B cell (primary cell): ENCODE results near the gene INSRR. TPM values are rescaled to one million over a fixed set of nuclear protein-coding genes. Genes with fewer than 3 reads are reported as not detected.

ENCODE experiments used
- ATAC-seq: fragments of 200-7000 bp; cut with Tn5 transposase; one replicate; pipeline ENCODE4 v1.10.0; 2021; ENCODE audit warnings: low read depth, mild to moderate bottlenecking, moderate number of reproducible peaks, moderate library complexity
- CTCF ChIA-PET: fragments of 350-600 bp; sonication (Branson Sonifier 250); formaldehyde crosslinking; loops from one replicate; lab custom pipeline; 2021; ENCODE audit warnings: antibody characterized with exemption, inconsistent platforms; lab: Charles Lee
- POLR2A ChIA-PET: fragments of 350-600 bp; sonication (Branson Sonifier 250); formaldehyde crosslinking; loops from one replicate; lab custom pipeline; 2021; ENCODE audit warnings: antibody characterized with exemption; lab: Charles Lee
- DNase-seq: peaks from one replicate; pipeline ENCODE4 v3.0.0; 2013
- H2AFZ ChIP-seq: 2 replicates; pipeline ENCODE4 v1.6.1; 2012; ENCODE audit warnings: mild to moderate bottlenecking, low read depth, low read length; ENCODE audit not compliant: insufficient read depth, poor library complexity, severe bottlenecking
- H3K27ac ChIP-seq, 2 donors: 1 replicate in 1 of 2; 2 replicates in 1 of 2; pipeline ENCODE4 v1.5.1; 2012 to 2013; ENCODE audit warnings: low read length in 2 of 2, mild to moderate bottlenecking in 2 of 2, moderate library complexity in 1 of 2
- H3K27me3 ChIP-seq, 4 experiments: fragments of 200-600 bp in 1 of 4; sonication (generic) in 1 of 4; replicated peaks in 1 of 4; 1 replicate in 2 of 4; 2 replicates in 2 of 4; pipeline versions ENCODE4 v1.6.1 to v1.7.0; 2013 to 2016; ENCODE audit warnings: low read length in 3 of 4, mild to moderate bottlenecking in 2 of 4, mixed read lengths in 1 of 4, moderate library complexity in 1 of 4; ENCODE audit not compliant: insufficient read depth in 4 of 4, control insufficient read depth in 3 of 4; ENCODE audit errors: control extremely low read depth in 1 of 4
- H3K36me3 ChIP-seq, 2 experiments: replicated peaks in 1 of 2; 1 replicate in 1 of 2; 2 replicates in 1 of 2; pipeline versions ENCODE4 v1.6.1 to v1.7.1; 2013; ENCODE audit warnings: low read length in 1 of 2; ENCODE audit not compliant: insufficient read depth in 2 of 2, control insufficient read depth in 1 of 2; ENCODE audit errors: control extremely low read depth in 1 of 2, extremely low read depth in 1 of 2
- H3K4me1 ChIP-seq, 2 donors: fragments of 200-600 bp in 1 of 2; sonication (generic) in 1 of 2; 1 replicate in 1 of 2; 2 replicates in 1 of 2; pipeline versions ENCODE4 v1.5.1 to v1.6.1; 2013 to 2017; ENCODE audit warnings: low read length in 2 of 2; ENCODE audit not compliant: control insufficient read depth in 2 of 2, insufficient read depth in 2 of 2
- H3K4me2 ChIP-seq: replicated peaks from 2 replicates; pipeline ENCODE3; 2012; ENCODE audit warnings: mild to moderate bottlenecking, low read depth, low read length; ENCODE audit not compliant: poor library complexity, severe bottlenecking
- H3K4me3 ChIP-seq, 5 experiments: fragments of 200-600 bp in 1 of 5; sonication (generic) in 1 of 5; 1 replicate in 3 of 5; 2 replicates in 2 of 5; pipeline versions ENCODE4 v1.5.1 to v1.7.0; 2011 to 2016; ENCODE audit warnings: low read length in 4 of 5, mild to moderate bottlenecking in 4 of 5, low read depth in 2 of 5, control low read depth in 1 of 5, moderate library complexity in 1 of 5; ENCODE audit not compliant: insufficient read depth in 1 of 5; ENCODE audit errors: control extremely low read depth in 1 of 5, extremely low read depth in 1 of 5
- H3K79me2 ChIP-seq: fragments of 200-600 bp; sonication (generic); one replicate; pipeline ENCODE4 v1.6.0; 2016; ENCODE audit warnings: low read length; ENCODE audit not compliant: control insufficient read depth, insufficient read depth
- H3K9ac ChIP-seq: fragments of 200-600 bp; sonication (generic); 2 replicates; pipeline ENCODE4 v1.6.1; 2017; ENCODE audit warnings: mild to moderate bottlenecking, low read length, moderate library complexity
- H3K9me3 ChIP-seq, 3 donors: one replicate each; pipeline versions ENCODE4 v1.6.1 to v1.7.1; 2013; ENCODE audit warnings: low read length in 2 of 3; ENCODE audit not compliant: control insufficient read depth in 2 of 3, insufficient read depth in 1 of 3; ENCODE audit errors: control extremely low read depth in 1 of 3
- H4K20me1 ChIP-seq: 2 replicates; pipeline ENCODE4 v1.6.0; 2012; ENCODE audit warnings: mild to moderate bottlenecking, low read length; ENCODE audit not compliant: insufficient read depth, control insufficient read depth, poor library complexity, severe bottlenecking
- H3K27ac Mint-ChIP-seq: one replicate; pipeline ENCODE4 v1.8.0; 2021; ENCODE audit warnings: mixed read lengths
- H3K27me3 Mint-ChIP-seq: one replicate; pipeline ENCODE4 v1.8.0; 2021; ENCODE audit warnings: mixed read lengths
- H3K4me1 Mint-ChIP-seq: one replicate; pipeline ENCODE4 v1.8.0; 2021; ENCODE audit warnings: mixed read lengths
- H3K4me3 Mint-ChIP-seq: one replicate; pipeline ENCODE4 v1.8.0; 2021; ENCODE audit warnings: mixed read lengths
- H3K9me3 Mint-ChIP-seq: one replicate; pipeline ENCODE4 v1.8.0; 2022; ENCODE audit warnings: mixed read lengths; ENCODE audit not compliant: insufficient read depth
- CTCF ChIP-seq: fragments of 200-600 bp; IDR thresholded peaks from one replicate; pipeline ENCODE4 v1.8.0; 2022; ENCODE audit warnings: antibody characterized with exemption, mild to moderate bottlenecking
- EZH2 ChIP-seq: IDR thresholded peaks from 2 replicates; pipeline ENCODE4 v1.6.1; 2012; ENCODE audit warnings: borderline replicate concordance, low read depth, mild to moderate bottlenecking, moderate library complexity, low read length; ENCODE audit not compliant: insufficient read depth, poor library complexity, severe bottlenecking
- whole genome bisulfite sequencing: methylation state at CpG from one replicate; pipeline ENCODE4 v1.1.5; 2013; ENCODE audit warnings: missing lambda C conversion rate; ENCODE audit not compliant: insufficient coverage; 5-methylcytosine and 5-hydroxymethylcytosine counted together
- intact Hi-C: fragments of 100-400 bp; cut with micrococcal nuclease; formaldehyde crosslinking; loops from one replicate; pipeline ENCODE4 v1.10.0; 2022
- polyA plus RNA-seq: library from polyadenylated mRNA; depleted of rRNA; stranded (reverse); fragments of >200 nt; gene quantifications from 2 replicates; pipeline ENCODE4 v1.2.3, GENCODE V29; 2012
- total RNA-seq, 2 donors: library from RNA; stranded (reverse); fragments of 120-200 nt in 1 of 2; gene quantifications; 1 replicate in 1 of 2; 2 replicates in 1 of 2; pipeline versions ENCODE4 v1.2.3 to v1.2.4, GENCODE V29; 2013 to 2022

The INSRR gene
- total and polyA plus RNA-seq, 2 donors (not counting 1 experiment from before 2014, with no cell fraction given) = not detected

GRCh38 chr1:156836892-156837291 lies 22.0 kb downstream of the INSRR start:
- no peak overlapping the region for H3K4me2 ChIP-seq
- H3K36me3 ChIP-seq = no peaks in the 10 kb centered on the region
- ChIA-PET CTCF (interaction anchor here (0.6 to 3.6 kb wide), 7 partner anchors 9 to 217 kb away, joined by 3 to 26 read pairs (median 4); partner anchors contain the start of gene NTRK1), POLR2A (no interaction called here)
- H3K9ac ChIP-seq = no peak overlapping the region
- H3K27ac ChIP-seq = no peak overlapping the region
- intact Hi-C loops = no loop called here
- TF ChIP-seq EZH2 (no peak), CTCF (no peak)
- H3K4me1 Mint-ChIP-seq = no peaks in the 10 kb centered on the region
- WGBS = 95% methylated on average over 3 of the region's 4 CpGs
- H3K9me3 ChIP-seq = peaks cover 0 to 3% (median 0%) of the 10 kb centered on the region in 3 donors
- ATAC-seq (no peak), DNase-seq (no peak)
- H2AFZ ChIP-seq = no peak overlapping the region
- peaks cover 0 to 34% (median 6%) of the 10 kb centered on the region in 4 experiments for H3K27me3 ChIP-seq
- H3K79me2 ChIP-seq = no peaks in the 10 kb centered on the region
- H3K4me3 Mint-ChIP-seq = no peak overlapping the region
- H3K4me3 ChIP-seq = no peak overlapping the region
- H3K9me3 Mint-ChIP-seq = no peaks in the 10 kb centered on the region
- H4K20me1 ChIP-seq = no peaks in the 10 kb centered on the region
- H3K27me3 Mint-ChIP-seq = peaks cover 68% of the 10 kb centered on the region
- H3K4me1 ChIP-seq = no peaks in the 10 kb centered on the region
- H3K27ac Mint-ChIP-seq = no peak overlapping the region

- no peak overlapping the region for H3K4me3 ChIP-seq
- no peak overlapping the region for H3K9ac ChIP-seq
- H3K79me2 ChIP-seq = no peaks in the 10 kb centered on the region
- H2AFZ ChIP-seq = no peak overlapping the region
- H3K27me3 ChIP-seq = peaks cover 0 to 34% (median 6%) of the 10 kb centered on the region in 4 experiments
- no peak overlapping the region for H3K4me2 ChIP-seq
- Mint-ChIP-seq H3K27me3 (peaks cover 71% of the 10 kb centered on the region), H3K27ac (no peak overlapping the region), H3K4me3 (no peak overlapping the region), H3K9me3 (no peaks in the 10 kb centered on the region), H3K4me1 (no peaks in the 10 kb centered on the region)
- DNase-seq (no peak), ATAC-seq (no peak)
- intact Hi-C loops = no loop called here
- POLR2A ChIA-PET = no interaction called here
- H4K20me1 ChIP-seq = no peaks in the 10 kb centered on the region
- no peaks in the 10 kb centered on the region for H3K4me1 ChIP-seq
- 54% methylated on average over 3 of the region's 5 CpGs for WGBS
- H3K9me3 ChIP-seq = peaks cover 0 to 3% (median 0%) of the 10 kb centered on the region in 3 donors
- TF ChIP-seq CTCF = no peak
- TF ChIP-seq EZH2 = no peak
- no peak overlapping the region for H3K27ac ChIP-seq
- H3K36me3 ChIP-seq = no peaks in the 10 kb centered on the region
- CTCF ChIA-PET = interaction anchor here (1.2 to 3.6 kb wide), 4 partner anchors 8 to 192 kb away, joined by 3 to 26 read pairs (median 6); partner anchors contain the start of gene NTRK1
Observed at GRCh38 chr1:156836041-156836654, 22.8 kb downstream of the INSRR start.
